Smooth muscle cell of the umbilical artery (primary cell): ENCODE data around the gene SORCS2. TPM values are rescaled to one million over a fixed set of nuclear protein-coding genes. Genes with fewer than 3 reads are reported as not detected.

Source experiments
- total RNA-seq: library from RNA; depleted of rRNA; stranded (reverse); fragments of >200 nt; gene quantifications from 2 replicates; pipeline ENCODE4 v1.2.3, GENCODE V29; 2014

Gene SORCS2
- total RNA-seq = 2.3 and 3.3 TPM in 2 replicates

DNA sequence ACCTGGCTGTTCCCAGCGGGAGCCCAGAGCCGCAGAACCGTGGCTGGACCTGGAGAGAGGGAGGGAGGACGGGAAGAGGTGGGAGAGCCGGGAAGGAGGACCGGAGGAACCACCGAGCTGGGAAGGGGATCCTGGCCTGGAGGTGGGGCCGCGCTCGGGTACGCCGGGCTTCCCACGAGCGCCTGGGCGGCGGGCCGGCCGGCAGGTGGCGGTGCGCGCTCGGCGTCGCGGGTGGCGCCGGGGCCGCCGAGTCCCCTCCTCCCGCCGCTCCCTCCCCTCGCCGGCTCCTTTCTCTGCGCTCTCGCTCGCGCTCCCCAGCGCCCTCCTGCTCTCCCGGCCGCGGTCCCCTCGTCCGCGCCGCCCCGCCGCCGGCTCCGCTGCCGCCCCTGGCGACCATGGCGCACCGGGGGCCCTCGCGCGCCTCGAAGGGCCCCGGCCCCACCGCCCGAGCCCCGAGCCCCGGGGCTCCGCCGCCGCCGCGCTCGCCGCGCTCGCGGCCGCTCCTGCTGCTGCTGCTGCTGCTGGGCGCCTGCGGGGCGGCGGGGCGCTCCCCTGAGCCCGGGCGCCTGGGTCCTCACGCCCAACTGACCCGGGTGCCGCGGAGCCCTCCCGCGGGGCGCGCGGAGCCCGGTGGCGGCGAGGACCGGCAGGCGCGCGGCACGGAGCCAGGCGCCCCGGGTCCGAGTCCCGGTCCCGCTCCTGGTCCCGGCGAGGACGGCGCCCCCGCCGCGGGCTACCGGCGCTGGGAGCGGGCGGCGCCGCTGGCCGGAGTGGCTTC lies at the start of gene SORCS2:
TSS of gene SORCS2 (plus strand) at position 287 of the 778 bp plus-strand sequence.

DNA sequence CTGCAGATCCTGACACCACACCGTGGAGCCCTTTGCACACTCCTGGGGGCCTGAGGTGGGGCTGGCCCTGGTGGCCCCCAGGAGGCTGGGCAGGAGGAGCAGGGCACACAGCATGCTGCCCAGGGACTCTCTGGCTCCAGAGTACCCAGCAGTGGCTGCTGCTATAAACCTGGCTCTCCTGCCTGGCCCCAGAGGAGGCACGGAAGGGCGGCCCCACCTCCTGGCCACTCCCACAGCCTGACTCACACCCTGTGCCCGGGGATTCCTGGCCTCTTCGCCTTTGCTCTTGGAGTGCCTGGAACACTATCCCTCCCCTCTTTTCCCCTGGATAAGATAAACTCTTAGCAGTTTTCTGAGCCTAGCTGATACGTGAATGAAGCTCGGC lies 242.4 kb downstream of the SORCS2 start, which contains the start of gene PSAPL1:
TSS of gene PSAPL1 (minus strand) at position 165 of the 385 bp plus-strand sequence. CDS start at position 114, 51 bp downstream.

Other genes with a start within 250 kb of the SORCS2 start
- 11.0 and 12.5 TPM in 2 replicates for gene TADA2B, start 149.2 kb upstream of the SORCS2 start, total RNA-seq
- 28.8 and 44.9 TPM in 2 replicates for gene GRPEL1, start 124.5 kb upstream of the SORCS2 start, total RNA-seq
- not detected in 2 replicates for gene PSAPL1, start 242.4 kb downstream of the SORCS2 start, total RNA-seq